ENCODE measurements around the gene PHF21A.

The PHF21A gene

GRCh38 chr11:45884596-45885185 lies 236.6 kb downstream of the PHF21A start:
- H3K79me2 ChIP-seq (ENCODE audit: control insufficient read depth, insufficient read depth, low read length, unreplicated experiment), result no peaks in the 10 kb centered on the region
- no peak overlapping the region for H2AFZ ChIP-seq (ENCODE audit: low read length, unreplicated experiment)
- H3K27ac ChIP-seq (ENCODE audit: low read depth, low read length), result no peak overlapping the region
- H3K27me3 ChIP-seq (ENCODE audit: insufficient read depth, low read length), result peaks cover 17% of the 10 kb centered on the region
- H3K36me3 ChIP-seq (ENCODE audit: insufficient read depth, low read length), result no peaks in the 10 kb centered on the region
- H3K4me1 ChIP-seq (ENCODE audit: control insufficient read depth, insufficient read depth, low read length, unreplicated experiment), result peaks cover 25% of the 10 kb centered on the region
- H3K4me3 ChIP-seq (ENCODE audit: low read depth, low read length), result no peak overlapping the region

Measured in ACC112 (cell line).